HT1080 (cell line): ENCODE measurements around the gene LMOD1. TPM values are rescaled to one million over a fixed set of nuclear protein-coding genes. Genes with fewer than 3 reads are reported as not detected.
"Not testable (repeated sequence)": the region's sequence is repeated elsewhere in the genome, so short reads cannot be mapped to it uniquely, and the experiment has no call there.

Experiments
- DNase-seq: peaks from one replicate; pipeline ENCODE4 v3.0.0-alpha.2; 2015; ENCODE audit warnings: low read depth
- total RNA-seq: library from RNA; depleted of rRNA; stranded (reverse); fragments of >200 nt; shearing (Covaris generic); gene quantifications from 2 replicates; pipeline ENCODE4 v1.2.3, GENCODE V29; 2014

LMOD1 gene
- total RNA-seq, 1 experiment from 2014 or later, result not detected

DNA sequence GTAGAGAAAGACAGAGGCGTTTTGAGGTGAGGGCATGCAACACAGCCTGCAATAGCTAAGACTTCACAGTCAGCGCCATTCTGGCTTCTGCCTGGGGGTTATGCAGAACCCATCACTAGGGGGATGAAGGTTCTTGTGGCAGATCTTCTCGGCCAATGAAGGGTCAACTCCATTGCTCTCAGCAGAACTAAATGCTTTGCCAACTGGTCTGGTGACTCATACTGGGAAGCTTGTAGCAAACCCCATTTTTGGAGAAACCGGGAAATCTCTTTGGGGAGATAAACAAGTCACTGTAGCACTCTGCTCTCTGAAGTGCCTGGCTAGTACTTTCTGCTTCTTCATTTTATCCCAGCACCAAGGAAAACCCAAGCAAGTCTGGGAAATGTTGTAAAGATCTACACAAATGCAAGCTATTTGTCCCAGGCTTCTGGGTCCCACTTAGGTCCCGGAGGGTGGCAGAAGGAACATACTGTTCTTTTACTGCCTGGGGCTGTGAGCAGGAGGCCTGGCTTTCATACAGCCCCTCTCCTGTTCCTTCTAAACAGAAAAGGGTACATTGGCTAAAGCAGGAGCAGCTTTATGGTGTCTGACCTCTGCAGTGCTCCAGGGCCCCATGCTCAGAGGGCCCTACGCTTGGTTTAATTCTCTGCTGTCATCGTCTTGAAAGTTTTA is 28.9 kb downstream of the LMOD1 start:
- DNase-seq, result peak; percentile 23

DNA sequence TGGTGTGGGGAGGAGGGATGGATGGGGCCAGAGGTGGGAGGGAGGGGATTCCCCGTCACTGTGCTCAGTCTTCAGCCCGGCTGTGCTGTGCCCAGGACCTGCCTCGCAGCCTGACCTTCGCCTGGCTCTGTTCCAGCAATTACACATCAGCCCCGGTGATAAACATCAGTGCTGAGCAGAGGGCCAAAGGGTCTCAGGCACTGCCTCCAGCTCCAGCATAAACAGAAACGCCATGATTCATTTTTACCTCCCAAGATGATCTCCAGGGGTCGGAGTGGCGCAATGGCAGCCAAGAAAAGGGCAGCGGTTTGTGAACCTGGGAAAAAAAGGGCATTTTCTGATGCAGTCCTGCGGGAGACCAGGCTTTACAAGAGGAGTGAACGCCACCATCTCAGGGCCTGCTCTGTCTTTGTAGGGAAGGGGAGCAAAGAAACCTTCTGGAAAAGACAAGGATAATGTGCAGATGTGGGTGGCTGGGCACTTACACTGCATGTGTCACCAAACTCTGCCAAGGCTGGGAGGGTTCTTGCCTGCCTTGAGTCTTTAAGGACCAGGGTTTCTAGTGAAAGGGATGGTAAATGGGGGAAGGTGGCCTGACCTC is 29.6 kb downstream of the LMOD1 start:
- DNase-seq, result peak; percentile 75

DNA sequence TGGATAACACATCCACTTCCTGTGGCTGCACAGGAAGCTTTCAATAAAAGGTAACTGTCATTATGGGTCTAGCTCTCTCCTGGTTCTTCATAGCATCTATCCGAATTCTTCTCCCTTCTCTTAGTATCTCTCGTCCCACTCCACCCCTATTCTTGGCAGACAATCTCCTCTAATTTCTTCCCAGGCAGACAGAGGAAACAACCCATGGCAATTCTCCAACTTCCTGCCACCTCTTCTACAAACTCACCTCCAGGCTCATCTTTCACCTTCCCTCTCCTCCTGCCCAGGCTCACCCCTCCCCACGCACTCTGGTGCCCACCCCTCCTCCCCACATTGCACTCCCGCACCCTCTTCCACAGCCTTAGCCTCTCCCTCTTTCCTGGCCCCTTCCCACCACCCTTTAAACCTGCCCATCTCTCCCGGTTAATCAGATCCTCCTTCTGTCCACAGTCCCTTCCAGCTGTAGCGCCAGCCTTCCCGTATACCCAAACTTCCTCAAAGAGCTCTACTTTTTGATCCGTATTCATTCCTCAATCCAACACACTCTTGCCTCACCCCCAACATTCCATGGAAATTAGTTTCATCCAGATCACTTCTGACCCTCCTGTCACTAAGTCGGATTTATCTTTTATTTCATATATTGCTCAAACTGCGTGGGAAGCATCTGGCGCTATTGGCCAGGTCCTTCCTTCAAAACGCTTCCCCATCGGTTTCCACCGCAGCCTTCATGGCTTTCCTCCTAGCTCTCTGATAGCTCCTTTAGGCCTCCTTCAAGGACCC is 31.7 kb downstream of the LMOD1 start:
- no peak for DNase-seq

GRCh38 chr1:201912832-201913231 is 33.5 kb downstream of the LMOD1 start:
- DNase-seq, result no peak

- no peak for DNase-seq
Observed at GRCh38 chr1:201911826-201912571, 34.3 kb downstream of the LMOD1 start.

DNA sequence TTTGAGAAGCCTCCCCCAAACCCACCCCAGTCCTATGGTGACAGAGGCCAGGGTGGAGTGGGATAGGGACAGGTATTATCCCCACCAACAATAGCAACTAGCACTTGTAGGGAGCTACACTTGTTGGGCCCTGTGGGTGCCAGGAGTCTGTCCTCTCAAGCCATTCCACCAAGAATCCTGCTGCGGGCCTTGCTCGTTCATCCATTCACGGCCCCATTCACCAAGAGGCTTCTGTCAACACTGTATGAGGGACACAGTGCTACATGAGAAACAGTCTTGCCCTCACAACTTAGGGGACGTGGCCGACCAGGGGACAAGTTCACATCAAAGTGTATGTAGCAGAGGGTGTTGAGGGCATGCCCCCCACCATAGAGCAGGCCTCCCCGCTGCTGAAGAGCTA is 38.7 kb downstream of the LMOD1 start:
- no peak for DNase-seq

GRCh38 chr1:201906336-201906735 is 40.0 kb downstream of the LMOD1 start:
- DNase-seq, result no peak

GRCh38 chr1:201905234-201905890 is 41.0 kb downstream of the LMOD1 start:
- no peak for DNase-seq

DNA sequence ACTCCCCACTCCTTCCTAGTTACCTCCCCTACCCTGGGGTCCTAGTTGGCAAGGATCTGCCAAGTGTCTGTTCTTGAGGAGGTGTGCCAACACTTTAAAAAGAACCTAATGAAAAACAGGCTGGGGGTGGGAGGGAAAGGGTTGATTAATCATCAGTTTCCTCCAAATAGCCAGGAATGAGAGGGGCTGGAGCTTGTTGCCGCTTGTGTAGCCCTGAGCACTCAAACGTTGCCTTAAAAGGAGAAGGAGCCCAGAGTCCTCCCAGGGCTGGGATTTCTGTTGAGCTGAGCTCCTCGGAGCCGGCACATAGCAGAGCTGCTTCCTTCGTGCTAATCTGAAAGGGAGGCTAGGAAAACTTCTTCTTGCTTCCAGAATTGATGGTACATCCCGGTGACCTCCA is 41.8 kb downstream of the LMOD1 start:
- peak; percentile 21 for DNase-seq

DNA sequence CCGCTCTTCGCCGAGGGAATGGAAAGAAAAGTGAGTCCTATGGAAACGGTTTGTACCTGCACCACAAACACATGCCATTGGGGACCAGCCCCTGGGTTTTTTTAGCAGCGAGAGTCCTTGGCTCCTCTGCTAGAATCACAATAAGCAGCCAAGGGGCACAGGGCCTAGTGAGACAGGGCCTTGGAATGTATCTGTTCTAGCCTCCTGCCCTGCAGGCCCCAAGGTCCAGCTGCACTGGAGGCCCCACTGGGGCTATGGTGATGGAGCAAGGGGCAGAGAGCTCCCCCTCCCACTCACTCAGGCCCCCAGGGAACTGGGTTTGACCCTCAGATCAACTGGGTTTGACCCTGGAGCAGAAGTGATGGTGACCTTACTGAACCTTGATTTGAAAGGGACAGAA is 43.2 kb downstream of the LMOD1 start:
- no peak for DNase-seq

DNA sequence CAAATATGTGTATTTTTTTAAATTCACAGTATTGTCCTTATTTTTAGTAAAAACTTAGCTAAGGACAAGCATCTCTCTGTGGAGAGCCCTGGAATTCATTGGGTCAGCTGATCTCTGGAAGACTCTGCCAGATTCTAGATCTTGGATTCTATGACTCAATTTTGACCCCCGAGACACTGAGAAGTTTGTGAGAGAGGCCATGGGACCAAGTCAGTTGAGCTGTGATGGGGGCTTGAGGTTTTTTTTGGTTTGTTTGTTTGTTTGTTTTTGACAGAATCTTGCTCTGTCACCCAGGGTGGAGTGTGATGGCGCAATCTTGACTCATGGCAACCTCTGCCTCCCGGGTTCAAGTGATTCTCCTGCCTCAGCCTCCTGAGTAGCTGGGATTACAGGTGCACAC is 44.1 kb downstream of the LMOD1 start:
- no peak for DNase-seq

- DNase-seq, result not testable (repeated sequence)
Observed at GRCh38 chr1:201901036-201901435, 45.3 kb downstream of the LMOD1 start.

- no peak for DNase-seq
Observed at GRCh38 chr1:201900476-201900875, 45.9 kb downstream of the LMOD1 start.

DNA sequence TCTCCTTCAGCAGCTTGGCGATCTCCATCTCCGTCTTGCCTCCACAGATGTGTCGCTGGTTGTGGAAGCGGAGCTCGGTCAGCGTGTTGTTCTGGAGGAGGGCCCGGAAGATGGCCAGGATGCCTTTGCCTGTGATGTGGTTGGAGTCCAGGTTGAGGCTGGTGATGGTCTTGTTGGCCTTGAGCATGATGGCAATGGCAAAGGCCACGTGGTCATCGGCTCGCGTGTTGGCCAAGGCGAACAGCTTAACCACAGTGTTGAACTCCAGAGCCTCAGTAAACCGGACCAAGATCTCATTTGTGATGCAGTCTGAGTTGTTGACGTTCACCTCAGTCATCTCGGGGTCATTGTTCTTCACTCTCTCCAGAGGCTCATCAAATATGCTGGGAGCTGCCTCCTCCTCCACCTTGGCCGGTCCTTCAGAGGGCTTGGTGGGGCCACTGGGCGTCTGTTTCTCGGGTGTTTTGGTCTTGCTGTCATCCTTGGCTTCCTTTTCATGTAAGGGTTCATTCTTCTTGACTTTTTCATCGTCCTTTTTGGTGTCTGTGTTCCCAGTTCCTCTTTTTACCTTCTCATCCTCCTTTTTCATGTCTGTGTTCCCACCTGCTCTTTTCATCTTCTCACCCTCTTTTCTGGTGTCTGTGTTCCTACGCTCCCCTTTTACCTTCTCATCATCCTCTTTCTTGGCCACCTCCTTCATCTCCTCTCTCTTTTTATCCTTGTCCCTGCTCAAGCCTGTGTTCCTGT is 46.5 kb downstream of the LMOD1 start:
- no peak for DNase-seq

DNA sequence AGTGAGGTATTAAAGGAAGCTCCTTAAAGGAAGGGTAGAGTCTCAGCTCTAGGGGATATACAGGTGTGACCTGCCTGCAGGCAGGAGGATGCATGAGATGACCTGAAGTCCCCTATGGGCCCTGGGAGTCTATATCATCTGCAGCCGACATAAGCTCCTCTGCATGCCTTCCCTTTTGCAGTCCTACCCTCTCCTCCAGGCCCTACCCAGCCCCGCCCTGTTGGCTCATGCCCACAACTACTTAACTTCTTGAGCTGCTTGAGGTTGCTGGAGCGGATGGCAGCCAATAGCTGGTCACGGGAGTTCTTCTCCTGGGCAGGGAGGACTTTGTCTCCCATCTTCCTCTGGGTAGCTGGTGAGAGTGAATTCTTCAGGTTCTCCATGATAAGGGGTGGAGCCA is 47.4 kb downstream of the LMOD1 start:
- no peak for DNase-seq

DNA sequence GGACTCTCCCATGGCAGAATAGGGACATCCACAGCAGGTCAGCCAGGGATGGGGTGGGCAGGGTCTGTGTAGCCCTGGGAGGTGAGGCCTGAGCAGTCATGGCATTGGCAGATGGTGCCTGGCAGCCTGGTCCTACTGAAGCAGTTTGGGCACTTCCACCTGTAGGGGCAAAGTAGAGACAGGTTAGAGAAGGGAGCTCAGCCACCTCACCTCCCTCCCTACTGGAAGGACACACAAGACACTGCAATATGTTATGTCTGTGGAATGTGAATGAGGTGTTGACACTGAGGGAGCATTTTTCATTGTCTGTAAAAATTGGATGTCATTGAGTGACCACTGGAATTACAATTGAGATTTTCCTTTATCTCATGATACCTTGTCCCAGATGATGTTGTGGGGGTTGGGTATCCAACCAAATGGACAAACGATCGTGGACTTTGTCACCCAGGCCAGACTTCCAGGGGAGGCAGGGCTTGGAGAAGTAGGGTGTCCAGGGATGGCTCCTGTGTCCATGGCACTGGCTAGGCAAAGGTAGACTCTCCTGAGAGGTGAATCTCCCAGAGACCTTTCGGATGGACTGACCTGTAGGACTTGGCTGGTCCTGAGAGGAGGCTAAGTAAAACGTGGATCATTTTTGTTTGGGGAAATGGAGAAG is 48.0 kb downstream of the LMOD1 start:
- no peak for DNase-seq

DNA sequence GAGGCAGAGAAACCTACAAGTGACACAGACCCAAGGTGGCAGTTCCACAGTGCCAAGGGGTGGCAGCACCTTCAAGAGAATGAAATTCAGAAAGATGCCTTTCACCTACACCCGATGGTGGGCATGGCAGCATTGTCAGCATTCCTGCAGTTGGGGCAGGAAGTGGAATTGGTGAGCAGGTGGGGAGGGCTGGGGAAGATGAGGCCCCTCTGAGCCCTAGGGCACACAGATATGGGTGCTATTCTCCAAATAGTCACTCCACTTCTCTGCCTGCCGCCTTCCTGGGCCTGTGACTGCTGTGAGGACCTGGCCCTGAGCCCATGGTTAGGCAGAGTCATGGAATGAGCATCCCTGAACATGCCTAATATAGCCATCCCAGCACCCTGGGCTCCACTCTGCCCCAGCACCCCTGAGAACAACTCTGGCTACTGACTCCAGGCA is 49.4 kb downstream of the LMOD1 start:
- no peak for DNase-seq

GRCh38 chr1:201895913-201896807 is 50.2 kb downstream of the LMOD1 start:
- DNase-seq, result peak; percentile 84

GRCh38 chr1:201895120-201895665 is 51.2 kb downstream of the LMOD1 start:
- no peak for DNase-seq
